HG03342 (cell line): Measurements from ENCODE around the gene UROC1.

Source experiments
- ATAC-seq: cut with Tn5 transposase; IDR thresholded peaks from one replicate; pipeline ENCODE4 v1.9.1; 2021; ENCODE audit warnings: mild to moderate bottlenecking, moderate library complexity; ENCODE audit not compliant: unreplicated experiment

Gene UROC1

DNA sequence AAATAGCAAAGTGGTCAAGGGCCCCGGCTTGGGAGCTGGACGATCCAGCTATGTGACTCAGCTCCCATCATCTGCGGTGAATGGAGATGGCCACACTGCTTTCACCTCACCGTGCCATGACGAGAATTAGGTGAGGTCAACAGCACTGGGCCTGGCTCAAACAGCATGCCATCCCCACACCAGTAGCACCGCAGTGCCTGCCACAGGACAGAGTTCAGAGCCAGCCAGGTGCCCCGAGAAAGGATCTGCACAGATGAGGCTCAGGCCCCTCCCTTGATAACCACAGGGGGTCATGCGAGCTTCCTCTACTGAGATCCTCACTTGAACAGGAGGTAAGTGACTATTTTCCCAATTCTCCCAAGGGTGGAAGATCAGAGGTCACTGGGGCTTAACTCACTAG lies 71.3 kb downstream of the UROC1 start:
- no peak for ATAC-seq

DNA sequence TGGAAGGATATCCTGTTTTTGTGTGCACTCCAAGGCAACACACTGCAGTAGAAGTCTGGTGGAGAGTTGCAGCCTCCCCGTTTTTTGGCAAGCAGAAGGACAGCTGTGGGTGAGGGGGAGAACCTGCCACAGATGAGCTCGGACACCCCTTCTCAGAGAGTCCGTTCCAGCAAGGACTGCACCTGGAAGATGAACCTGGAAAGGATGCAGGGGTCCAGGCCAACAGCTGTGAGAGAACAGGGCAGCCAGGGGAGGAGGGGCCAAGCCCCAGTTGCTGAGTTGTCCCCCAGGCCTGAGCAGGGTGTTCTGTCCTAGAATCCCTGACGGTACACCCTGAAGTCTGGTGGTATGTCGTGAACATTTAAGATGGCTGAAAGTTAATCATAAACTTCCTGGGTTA lies 72.1 kb downstream of the UROC1 start:
- no peak for ATAC-seq

DNA sequence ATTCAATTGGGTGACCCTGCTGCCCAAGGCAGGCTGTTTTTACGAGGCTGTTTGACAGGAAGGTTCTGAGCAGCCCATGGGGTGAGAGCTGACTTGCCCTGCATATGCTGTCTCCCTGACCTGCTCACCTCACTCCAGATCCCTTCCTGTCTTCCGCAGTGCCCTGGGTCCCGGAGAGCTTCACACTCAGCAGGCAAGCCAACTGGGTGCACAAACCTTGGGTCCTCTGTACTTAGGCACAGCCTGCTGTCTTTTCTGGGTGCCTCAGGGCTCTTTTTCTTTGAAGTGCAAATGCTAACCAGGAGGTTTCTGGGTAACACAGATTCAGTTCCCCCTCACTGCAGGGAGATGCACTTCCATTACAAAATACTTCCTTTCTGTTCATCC lies 74.7 kb downstream of the UROC1 start:
- ATAC-seq, result no peak

DNA sequence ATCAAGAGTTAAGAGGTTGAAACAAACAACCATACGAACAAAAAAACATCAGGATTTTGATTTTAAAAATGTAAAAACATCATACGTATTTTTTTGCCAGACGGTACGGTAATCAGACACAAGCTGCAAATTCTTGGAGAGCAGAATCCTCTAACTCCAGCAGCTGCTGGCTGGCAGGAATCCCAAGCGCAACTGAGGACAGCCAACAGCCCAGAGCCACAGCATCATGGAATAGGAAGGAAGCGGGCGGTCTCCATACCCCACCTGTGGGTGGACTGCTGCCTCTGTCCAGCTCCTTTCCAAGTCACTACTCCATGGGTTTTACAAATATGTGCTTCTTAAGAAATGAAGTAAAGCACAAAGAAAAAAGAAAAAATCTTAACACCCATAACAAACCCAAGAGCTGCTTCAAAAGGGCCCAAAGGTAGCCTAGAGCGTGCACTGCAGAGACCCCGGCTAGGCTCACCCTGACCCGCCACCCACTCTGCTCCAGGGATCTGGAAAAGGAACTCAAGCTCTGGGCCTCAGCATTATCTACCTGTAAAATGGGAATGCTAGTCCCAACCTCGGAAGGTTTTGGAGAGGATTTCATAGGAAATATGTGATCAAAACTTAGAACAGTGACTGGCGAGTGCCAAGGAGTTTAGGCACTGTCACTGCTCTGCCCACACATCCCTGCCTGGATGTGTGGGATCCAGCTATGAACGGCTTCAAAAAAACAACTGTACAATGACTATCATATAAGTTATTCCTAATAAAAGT lies 75.3 kb downstream of the UROC1 start:
- no peak for ATAC-seq

DNA sequence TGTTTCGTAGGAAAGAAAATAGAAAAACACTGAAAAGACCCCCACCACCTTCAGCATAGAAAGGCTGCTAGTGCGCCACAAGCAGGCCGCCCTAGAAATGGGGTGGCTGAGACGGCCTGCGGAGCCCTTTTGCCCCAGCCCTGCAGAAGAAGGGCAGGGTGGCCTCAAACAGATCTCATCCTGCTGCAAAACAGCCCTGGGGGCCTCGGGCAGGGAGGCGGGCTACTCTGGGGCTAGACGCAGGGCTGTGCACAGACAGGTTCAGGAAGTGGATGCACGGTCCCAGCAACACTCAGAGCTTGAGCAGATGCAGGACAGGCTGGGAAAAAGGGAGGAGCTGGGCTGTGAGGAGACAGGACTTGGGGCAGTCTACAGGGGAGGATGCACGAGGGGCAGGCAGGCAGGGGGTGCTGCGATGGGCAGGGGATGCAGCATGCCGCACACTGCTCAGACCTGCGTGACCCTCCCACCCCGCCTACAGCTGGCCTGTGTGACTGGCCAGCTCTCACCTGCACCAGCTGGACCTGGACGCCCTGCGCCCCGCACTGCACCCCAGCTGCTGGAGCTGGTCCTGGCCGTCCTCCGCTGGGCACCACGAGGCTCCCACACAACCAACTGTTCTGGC lies 76.2 kb downstream of the UROC1 start:
- no peak for ATAC-seq

DNA sequence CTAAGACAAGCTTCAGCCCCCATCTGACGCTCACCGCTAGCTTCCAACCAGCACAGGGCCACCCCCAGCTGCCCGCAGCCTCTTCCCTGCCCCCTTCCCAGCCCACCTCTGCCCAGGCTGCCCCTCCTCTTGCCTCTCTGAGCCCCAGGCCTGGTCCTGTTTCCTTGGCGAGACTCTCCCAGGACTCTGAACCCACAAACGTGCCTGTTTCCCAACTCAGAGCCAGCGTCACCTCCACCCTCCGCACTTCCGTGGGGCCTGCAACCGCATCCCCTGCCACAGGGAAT lies 76.9 kb downstream of the UROC1 start:
- no peak for ATAC-seq

DNA sequence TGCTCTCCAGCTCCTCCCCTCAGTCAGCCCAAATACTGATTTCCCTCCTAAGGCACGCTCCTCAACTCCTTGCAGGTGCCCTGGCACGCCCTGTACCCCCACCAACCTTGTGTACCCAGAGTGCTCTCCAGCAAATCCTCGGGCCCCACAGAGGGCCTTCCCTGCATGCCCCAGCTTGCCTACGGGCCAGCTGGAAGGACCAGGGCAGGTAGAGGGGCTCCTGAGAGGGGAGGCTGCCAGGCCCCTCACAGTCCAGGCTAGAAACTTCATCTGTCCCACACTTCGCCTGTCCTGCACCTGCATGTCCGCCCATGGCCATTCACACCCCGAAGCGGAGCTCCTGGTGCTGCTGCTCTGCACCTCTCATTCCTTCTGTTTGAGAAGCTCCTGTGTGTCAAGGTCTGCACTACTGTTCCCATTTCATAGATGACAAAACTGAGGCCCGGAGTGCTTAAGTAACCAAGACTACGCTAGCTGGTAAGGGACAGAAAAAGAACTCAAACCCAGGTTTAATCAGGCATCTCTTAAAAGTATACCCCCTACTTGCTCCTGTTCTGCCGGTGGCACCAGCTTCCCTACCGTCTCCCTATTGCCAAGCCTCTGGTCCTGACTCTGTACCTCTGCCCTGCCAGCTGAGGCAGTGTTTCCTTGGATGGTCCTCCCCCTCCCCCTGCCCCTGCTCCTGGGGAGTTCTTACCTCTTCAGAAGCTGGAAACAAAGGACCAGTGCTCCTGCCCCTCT lies 77.4 kb downstream of the UROC1 start:
- ATAC-seq, result no peak

DNA sequence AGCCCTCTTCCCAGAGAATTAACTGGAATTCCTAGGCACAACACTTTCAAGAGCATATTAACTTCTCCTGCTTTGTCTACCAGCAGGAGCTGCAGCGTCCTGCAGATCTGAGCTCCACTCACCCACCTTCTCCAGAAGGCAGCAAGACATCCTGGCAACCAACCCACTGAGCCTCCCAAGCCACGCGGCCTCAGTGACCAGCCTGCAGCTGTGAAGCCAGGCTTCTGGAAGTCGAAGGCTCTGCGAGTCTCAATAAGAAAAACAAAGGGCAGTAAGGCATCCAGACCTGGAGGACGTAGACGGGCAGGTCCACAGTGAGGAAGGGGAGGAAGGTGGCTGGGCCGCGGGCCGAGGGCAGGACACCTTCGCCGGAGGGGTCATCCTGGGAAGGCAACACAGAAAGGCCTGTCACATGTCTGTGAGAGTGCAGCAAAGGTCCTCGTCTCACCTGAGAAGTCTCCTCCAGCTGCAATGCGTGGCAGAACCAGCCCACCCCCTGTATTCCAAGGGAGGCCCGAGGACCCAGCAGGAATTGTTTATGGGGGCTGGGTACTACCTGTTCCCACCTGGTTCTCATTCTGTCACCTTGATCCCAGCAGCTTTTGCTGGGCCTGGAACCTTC lies 78.1 kb downstream of the UROC1 start:
- no peak for ATAC-seq

DNA sequence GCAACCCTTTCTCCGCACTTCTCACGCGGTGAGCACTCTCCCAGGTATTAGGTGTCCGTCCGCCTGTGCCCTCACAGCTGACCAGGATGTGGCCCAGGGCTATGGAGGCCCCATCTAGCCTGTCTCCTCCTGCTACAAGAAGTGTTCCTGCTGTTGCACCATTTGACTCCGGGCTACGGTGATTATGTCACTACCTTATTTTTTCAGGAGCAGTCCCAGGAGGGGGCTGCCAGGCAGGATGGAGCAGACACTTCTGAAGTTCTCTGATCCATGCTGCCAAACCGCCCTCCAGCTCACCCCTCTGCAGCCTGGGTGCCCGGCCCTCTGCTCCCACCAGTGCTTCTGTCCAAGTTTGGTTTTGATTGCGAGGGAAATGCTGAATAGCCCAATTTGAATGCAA lies 78.8 kb downstream of the UROC1 start:
- no peak for ATAC-seq

DNA sequence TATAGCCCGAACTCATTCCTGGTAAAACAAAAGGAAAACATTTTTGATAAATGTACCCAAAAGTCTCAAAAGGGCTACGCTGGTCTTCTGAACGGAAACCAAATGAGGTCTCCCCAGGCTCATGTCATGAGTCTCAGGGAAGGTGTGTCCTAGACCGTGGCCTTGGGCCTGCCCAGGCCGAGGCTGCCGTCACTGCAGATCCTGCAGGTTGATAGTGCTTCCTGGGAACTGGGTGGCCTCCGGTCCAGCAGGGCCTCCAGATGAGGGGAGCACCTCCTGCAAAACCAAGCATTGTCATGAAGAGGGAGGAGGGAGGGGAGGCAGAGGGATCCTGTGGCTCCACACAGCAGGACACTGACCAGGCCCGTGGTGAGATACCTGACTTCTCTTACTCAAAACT lies 79.4 kb downstream of the UROC1 start:
- ATAC-seq, result no peak

DNA sequence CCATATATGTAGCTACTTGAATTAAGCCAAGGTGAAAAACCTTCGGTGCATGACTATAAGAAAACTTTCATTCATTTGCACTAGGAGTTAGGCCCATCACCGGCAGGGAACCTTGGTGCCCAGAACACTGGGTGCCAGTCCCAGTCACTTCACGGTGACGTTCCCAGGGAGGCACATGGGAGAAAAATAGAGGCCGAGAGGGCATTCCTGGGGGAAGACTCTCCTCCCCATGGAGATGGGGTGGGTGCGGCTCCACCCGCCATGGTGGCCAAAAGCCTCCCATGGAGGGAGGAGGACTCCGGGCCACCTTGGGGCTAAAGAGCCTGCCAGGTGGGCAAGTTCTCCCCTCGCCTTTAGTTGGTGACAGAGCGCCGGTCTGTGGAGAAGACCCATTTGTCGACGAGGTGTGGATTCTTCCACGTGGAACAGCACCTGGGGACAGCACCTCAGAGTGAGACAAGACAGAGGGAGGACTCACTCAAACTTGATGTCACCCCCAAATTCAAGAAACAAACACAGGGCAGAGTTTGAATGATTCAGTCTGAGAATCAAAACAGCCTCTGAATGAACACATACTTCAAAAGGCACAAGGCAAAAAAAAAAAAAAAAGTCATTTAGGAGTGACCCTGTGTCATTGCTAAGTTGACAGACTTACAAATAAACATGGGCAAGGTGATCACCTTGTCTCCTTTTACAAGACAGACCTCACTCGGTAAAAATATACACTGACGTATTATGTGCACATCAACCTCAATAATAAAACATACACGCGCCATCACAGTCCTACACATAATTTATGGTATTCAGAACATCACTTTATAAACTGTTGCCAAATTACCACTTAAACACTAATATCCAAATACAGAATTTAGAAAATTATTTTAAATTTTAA lies 80.5 kb downstream of the UROC1 start:
- ATAC-seq, result no peak

DNA sequence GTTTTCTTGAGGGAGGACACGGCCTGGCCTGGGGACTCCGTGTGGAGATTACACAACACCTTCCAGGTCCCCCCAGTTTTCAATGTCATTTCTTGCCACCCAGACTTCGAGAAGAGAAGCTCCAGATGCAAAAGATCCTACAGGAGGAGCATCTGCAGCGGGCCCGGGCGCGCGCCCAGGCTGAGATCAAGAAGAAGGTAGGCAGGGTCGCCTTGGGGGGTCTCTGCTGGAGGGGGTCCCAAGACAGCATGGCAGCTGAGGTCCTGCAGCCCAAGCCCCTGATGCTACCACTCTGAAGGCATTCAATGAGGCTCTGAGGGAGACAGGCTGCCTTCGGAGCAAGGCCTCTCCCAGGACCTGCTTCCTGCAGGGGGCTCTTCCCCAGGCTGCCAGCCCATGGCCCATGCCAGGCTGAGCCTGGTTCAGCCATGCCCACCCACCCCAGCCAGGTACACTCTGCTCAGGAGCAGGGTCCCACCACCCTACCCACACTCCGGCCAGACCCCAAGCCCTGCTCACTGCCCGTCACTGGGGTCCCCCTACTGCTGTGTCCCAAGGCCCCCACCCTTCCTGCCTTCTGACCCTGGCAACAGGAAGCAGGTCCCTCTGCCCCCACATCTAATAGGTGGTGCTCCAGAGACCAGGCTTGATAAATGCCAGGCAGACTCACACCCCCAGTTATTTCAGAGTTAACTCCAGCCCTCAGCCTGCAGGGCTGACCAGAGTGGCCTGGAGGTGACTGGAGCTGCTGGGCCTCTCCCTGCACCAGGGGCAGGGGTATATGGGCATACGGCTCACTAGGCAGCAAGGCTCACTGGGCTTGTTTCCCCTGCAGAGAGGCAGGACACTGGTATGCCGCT lies 81.9 kb downstream of the UROC1 start:
- no peak for ATAC-seq

DNA sequence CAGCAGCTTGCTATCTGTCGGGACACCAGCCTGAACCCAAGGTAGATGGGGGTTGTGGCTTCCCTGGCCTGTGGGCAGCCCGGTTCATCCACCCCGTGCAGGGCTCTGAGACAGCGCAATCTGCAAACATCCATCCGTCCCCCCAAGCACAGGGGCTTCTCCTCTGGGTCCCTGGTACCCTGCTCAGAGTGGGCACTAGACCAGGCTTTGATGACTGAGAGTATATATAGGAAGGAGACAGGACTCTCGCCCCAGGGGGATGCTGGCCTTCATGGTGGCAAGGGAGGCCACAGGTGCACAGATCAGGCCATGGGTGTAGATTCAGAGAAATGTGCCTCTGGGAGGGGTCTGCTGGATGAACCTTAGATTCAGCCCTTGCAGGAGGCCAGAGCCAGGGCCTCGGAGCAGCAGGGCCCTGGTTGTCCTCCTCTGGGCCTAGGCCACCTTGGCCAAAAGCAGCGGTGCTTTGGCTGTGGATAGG lies 82.6 kb downstream of the UROC1 start:
- ATAC-seq, result no peak

DNA sequence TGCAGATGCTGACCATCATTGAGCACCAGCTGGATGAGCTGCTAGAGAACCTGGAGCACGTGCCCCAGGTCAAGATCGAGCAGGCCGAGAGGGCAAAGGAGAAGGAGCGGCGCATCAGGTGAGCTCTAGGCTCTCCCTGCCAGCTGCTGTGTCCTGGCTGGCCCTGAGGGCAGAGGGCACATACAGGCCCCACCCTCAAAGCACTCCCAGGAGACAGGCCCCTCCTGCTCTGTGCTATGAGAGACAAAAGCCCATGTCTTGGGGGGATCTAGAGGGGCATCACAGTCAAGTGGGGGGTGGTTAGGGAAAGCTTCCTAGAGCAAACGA lies 83.3 kb downstream of the UROC1 start:
- ATAC-seq, result no peak

DNA sequence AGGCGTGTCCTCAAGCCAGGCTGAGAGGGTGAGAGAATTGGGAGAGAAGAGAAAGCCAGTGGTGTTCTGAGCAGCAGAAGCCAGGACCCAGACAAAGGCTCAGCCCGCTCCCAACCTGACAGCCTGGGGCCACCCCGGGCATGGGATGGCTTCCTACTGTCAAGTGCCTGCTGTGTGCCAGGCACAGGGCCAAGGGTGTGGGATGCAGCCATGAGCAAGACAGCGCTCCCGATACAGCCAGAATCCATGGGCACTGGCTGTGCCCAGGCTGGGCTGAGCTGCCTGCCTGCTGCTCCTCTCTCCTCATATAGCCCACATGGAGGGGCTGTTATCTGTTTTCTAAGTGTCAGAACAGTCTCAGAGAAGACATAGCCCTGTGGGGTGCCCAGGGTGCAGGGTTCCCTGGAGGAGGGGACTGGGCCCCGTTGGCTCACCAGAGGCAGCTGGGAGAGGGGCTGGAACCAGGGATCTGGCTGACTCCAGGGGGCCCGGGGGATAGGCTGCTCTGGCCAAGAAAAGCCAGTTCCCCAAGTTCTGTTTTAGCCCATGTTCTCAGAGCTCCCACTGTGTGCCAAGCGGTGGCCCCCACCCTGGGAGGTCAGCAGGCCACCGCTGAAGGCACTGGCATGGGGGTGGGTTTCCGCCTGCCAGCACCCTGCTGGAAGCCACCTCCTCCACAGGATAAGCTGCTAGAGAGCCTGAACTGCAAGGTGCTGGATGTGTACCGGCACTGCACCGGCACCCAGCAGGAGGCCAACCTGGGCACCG lies 83.9 kb downstream of the UROC1 start:
- ATAC-seq, result no peak

DNA sequence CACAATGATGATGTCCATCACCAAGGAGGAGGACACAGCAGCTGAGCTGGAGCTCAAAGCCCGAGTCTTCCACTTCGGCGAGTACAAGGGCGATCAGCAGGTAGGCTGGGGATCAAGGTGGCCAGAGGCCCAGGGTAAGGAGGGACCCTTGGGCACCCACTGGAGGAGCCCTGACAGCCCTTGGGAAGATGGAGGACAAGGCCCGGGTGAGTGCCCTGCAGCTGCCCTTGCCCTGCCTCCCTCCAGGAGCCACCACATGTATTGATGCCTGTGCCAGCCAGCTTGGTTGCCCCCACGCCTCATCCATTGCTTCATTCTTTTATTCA lies 84.5 kb downstream of the UROC1 start:
- ATAC-seq, result no peak

DNA sequence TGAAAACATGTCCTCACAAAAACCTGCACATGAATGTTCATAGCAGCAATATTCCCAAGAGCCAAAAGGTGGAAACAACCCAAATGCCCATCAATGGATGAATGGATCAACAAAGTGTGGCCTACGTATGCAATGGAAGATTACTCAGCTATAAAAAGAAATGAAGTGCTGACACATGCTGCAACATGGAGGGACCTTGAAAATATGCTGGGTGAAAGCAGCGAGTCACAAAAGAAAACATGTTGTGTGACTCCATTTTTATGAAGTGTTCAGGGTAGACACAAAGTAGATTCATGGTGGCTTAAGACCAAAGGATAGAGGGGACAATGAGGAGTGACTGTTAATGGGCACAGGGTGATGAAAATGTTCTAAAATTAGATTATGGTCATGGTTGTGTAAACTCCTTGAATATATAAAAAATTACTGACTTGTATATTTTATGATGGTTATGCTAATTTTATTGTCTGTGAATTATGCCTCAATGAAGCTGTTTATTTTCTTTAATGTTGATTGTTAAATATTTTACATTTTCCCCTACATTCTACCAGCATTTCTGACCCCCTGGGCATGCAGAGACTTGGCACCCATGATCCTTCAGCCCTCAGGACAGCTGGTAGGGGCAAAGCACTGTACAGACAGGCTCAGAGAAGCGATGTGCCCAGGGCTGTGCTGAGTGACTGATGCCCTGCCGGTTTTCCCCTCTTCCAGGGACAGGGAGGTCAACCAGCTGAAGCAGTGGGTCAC lies 85.0 kb downstream of the UROC1 start:
- ATAC-seq, result no peak
